Mucosa of descending colon (tissue), 3 donors: Measurements from ENCODE around the gene ZNF81. TPM values are rescaled to one million over a fixed set of nuclear protein-coding genes. Genes with fewer than 3 reads are reported as not detected.
"Not testable (repeated sequence)": the region's sequence is repeated elsewhere in the genome, so short reads cannot be mapped to it uniquely, and the experiment has no call there.

Source experiments
- ATAC-seq: fragments of 200-7000 bp; cut with Tn5 transposase; one replicate; pipeline ENCODE4 v1.9.1; 2020; ENCODE audit warnings: mild to moderate bottlenecking, moderate library complexity
- DNase-seq, 3 donors: peaks; one replicate each; pipeline ENCODE4 v3.0.0-alpha.2; 2020
- H3K36me3 ChIP-seq: fragments of 200-600 bp; one replicate; pipeline ENCODE4 v1.8.0; 2021; ENCODE audit warnings: low read depth, mild to moderate bottlenecking
- H3K4me1 ChIP-seq: fragments of 200-600 bp; one replicate; pipeline ENCODE4 v1.8.0; 2021; ENCODE audit warnings: low read depth, mild to moderate bottlenecking
- H3K4me3 ChIP-seq: fragments of 200-600 bp; one replicate; pipeline ENCODE4 v1.8.0; 2021; ENCODE audit warnings: mild to moderate bottlenecking
- H3K9me3 ChIP-seq: fragments of 200-600 bp; one replicate; pipeline ENCODE4 v1.8.0; 2021; ENCODE audit warnings: mild to moderate bottlenecking
- intact Hi-C, 2 donors: fragments of 100-400 bp; cut with DNase I in 1 of 2; cut with micrococcal nuclease in 1 of 2; formaldehyde crosslinking; loops; one replicate each; pipeline versions ENCODE4 v1.11.0 to v1.11.1; 2022; cut with DNase I, micrococcal nuclease
- total RNA-seq, 3 donors: library from RNA; stranded (reverse); fragmentation: NEBNext Ultra II Directional in 2 of 3; extraction: Animal tissue kit (Norgen Biotek cat#: 25700) in 2 of 3; gene quantifications; one replicate each; pipeline versions ENCODE4 v1.2.1 to v1.2.4, GENCODE V29; 2021 to 2023
- TF ChIP-seq, protein P1 (sequence below): fragments of 200-600 bp; IDR thresholded peaks from one replicate; pipeline ENCODE4 v1.8.0; 2022; ENCODE audit warnings: antibody characterized with exemption, mild to moderate bottlenecking
- donor health status: DM: no; HTN: no; CAD: no; lungs with moderate emphysema.
- donor health status: DM: no; HTN: no; CAD: no.
- donor health status: DM: no; HTN: yes; CAD: no.

ZNF81 gene
- total RNA-seq, 3 donors from 2014 or later: 11.1 to 18.3 (median 12.9) TPM

DNA sequence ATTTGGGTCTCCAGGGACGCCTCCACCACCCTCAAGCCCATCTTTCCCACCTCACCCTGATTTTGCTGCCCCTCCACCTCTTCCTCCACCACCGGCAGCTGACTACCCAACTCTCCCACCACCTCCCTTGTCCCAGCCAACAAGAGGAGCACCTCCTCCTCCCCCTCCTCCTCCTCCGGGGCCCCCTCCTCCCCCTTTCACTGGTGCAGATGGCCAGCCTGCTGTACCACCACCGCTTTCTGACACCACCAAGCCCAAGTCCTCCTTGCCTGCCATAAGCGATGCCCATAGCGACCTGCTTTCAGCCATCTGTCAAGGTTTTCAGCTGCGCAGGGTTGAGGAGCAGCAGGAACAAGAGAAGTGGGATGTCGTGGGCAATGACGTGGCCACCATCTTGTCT, 32.4 kb upstream of the ZNF81 start:
- Histone ChIP-seq H3K9me3 (no peaks in the 10 kb centered on the region), H3K36me3 (no peaks in the 10 kb centered on the region), H3K4me1 (no peaks in the 10 kb centered on the region), H3K4me3 (no peak overlapping the region)
- intact Hi-C loops: no loop called here
- TF ChIP-seq, protein P1, sequence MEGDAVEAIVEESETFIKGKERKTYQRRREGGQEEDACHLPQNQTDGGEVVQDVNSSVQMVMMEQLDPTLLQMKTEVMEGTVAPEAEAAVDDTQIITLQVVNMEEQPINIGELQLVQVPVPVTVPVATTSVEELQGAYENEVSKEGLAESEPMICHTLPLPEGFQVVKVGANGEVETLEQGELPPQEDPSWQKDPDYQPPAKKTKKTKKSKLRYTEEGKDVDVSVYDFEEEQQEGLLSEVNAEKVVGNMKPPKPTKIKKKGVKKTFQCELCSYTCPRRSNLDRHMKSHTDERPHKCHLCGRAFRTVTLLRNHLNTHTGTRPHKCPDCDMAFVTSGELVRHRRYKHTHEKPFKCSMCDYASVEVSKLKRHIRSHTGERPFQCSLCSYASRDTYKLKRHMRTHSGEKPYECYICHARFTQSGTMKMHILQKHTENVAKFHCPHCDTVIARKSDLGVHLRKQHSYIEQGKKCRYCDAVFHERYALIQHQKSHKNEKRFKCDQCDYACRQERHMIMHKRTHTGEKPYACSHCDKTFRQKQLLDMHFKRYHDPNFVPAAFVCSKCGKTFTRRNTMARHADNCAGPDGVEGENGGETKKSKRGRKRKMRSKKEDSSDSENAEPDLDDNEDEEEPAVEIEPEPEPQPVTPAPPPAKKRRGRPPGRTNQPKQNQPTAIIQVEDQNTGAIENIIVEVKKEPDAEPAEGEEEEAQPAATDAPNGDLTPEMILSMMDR: no peak
- ATAC-seq (no peak), DNase-seq (no peak)

DNA sequence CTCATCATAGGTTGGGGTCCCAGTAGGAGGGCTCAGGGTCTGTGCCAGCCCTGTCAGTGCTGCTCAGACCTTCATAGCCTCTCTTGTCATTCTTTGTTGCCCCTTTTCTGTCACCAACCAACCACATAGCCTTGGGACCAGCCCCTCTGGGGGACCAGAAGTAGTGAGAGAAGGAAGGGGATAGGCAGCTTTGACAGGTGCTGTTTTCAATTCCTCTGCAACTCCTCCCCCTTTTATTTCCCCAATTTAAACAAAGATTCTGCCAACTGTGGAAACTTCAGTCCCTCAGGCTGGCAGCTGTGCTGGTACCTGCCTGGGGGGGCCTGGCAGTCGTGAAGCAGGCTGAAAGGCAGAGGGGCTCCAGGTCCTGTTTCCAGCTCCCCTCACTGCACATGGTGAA, 30.9 kb upstream of the ZNF81 start:
- ATAC-seq: peak; percentile 62
- intact Hi-C loops, H3K4me1 ChIP-seq, H3K4me3 ChIP-seq, H3K36me3 ChIP-seq, H3K9me3 ChIP-seq, DNase-seq: not testable (repeated sequence)

DNA sequence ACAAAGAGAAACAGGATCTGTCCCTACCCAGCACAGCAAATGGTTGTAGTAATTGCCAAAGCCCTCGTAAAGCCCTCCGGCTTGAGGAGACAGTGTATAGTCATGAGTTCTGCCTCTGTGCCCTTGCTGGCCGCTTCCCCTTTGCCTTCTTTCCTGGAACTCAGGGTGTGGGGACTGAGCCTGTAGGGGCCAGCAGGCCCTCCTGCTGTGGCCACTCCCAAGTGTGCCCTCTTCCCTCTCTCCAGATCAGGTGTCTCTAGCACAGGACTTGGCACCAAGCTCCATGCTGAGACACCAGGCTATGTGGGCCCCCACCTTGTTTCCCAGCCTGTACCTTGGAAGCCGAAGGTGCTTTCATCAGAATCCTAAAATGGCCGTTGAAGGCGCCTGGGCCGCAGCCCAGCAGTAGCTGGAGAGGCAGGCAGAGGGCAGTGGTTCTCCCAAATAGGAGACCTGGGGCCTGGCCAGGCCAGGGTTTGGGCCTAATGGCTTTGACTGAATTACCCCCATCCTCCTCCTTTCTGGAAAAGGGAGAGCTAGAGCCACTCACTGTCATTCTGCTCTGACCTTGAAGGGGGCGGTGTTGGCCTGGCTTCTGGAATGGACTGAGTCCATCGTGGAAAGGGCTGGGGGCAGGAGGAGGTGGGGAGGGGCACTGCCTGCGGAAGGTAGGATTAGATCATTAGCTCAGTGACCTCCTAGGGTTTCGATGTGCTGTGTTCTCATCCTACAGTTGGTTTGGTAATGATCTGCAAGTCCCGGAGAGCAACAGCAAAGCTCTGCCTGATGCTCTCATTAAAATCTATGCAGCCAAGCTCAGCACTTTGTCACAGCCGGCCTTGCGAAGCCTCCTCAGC, 30.1 kb upstream of the ZNF81 start:
- H3K4me1 ChIP-seq, DNase-seq, H3K4me3 ChIP-seq, H3K9me3 ChIP-seq, intact Hi-C loops, H3K36me3 ChIP-seq: not testable (repeated sequence)
- ATAC-seq: peak; percentile 67

DNA sequence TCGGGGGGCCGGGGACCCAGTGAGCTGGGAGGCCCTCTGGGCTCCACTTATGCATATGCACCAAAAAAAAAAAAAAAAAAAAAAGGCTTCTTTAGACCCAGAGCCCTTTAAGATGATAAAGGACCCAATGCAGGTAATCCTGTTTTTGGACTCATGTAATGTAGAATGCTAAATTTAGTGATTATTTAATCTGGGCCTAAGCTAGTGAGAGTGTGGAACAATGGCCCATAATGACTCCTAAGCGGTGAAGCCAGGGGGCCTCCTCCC, 29.5 kb upstream of the ZNF81 start:
- H3K36me3 ChIP-seq, ATAC-seq, H3K4me3 ChIP-seq, H3K9me3 ChIP-seq, H3K4me1 ChIP-seq, intact Hi-C loops, DNase-seq: not testable (repeated sequence)

DNA sequence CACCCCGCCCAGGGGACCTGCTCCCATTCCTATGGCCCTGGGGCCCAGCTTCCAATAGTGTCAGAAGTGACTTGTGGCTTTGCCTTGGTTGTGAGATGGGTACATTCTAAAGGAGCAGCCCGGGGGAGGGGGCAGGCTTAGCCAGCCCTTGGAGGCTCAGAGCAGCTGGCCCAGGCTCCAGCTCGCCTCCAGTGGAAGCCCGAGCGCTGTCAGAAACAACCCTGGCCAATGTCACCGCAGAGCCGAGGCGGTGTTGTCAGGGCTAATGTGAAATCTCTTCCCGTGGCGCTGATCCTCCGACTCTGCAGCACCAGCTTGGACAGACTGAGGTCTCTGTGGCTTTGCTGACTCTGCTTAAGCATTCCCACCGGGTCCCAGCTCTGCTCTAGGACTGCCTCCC, 29.2 kb upstream of the ZNF81 start:
- TF ChIP-seq, protein P1: no peak
- intact Hi-C loops: no loop called here

DNA sequence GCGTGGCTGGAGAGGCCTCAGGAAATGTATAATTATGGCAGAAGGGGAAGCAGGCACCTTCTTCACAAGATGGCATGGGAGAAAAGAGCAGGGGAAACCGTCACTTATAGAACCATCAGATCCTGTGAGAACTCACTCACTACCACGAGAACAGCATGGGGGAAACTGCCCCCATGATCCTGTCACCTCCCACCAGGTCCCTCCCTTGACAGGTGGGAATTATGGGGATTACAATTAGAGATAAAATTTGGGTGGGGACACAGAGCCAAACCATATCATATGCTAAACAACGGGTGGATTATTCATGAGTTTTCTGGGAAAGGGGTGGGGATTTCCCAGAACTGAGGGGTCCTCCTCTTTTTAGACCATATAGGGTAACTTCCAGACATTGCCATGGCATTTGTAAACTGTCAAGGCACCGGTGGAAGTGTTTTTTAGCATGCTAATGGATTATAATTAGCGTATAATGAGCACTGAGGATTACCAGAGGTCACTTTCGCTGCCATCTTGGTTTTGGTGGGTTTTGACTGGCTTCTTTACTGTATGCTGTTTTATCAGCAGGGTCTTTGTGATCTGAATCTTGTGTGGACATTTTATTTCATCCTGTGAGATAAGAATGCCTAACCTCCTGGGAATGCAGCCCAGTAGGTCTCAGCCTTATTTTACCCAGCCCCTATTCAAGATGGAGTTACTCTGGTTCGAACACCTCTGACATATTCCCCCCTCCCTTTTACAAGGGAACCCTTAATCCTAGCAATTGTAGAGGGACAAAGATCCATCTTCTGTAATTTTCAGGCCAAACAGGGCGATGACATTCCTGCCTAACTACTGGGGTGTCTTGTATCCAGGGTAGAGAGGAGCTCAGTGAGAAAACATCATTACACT, 27.6 kb upstream of the ZNF81 start:
- no peaks in the 10 kb centered on the region for H3K36me3 ChIP-seq
- DNase-seq: no peak
- intact Hi-C loops: no loop called here
- H3K4me1 ChIP-seq: no peaks in the 10 kb centered on the region
- no peak for ATAC-seq
- H3K9me3 ChIP-seq: no peaks in the 10 kb centered on the region
- TF ChIP-seq, protein P1: no peak
- no peak overlapping the region for H3K4me3 ChIP-seq

More for the DNA sequence above, 29.2 kb upstream of the ZNF81 start:
- DNase-seq: no peak
- H3K4me3 ChIP-seq: no peak overlapping the region
- ATAC-seq: no peak
- no peaks in the 10 kb centered on the region for H3K36me3 ChIP-seq
- no peaks in the 10 kb centered on the region for H3K4me1 ChIP-seq
- no peaks in the 10 kb centered on the region for H3K9me3 ChIP-seq

DNA sequence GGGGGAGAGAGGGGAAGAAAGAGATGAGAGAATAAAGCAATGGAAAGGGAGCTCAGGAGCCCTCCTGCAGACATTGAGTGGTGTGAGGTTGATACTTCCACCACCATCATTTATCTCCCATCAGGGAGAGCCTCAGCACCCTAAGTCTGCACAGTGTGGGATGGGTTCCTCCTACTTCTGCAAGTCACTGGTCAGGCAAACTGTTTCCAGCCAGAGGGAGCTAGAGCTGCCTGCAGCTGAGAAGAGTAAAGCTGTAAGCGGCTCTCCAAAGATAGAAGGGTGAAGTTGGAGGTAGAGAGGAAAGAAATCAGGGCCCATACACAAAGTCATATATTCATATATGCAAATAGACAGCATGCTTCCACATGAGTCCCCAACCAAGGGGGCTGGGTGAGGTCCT, 21.9 kb upstream of the ZNF81 start:
- Histone ChIP-seq H3K36me3 (no peaks in the 10 kb centered on the region), H3K9me3 (no peaks in the 10 kb centered on the region), H3K4me1 (peaks cover 3% of the 10 kb centered on the region), H3K4me3 (no peak overlapping the region)
- DNase-seq (peak in 1 of 3 donors; percentile 36), ATAC-seq (peak; percentile 53)
- intact Hi-C loops: no loop called here
- TF ChIP-seq, protein P1: no peak
